ENCODE data around the gene FRAT1. TPM values are rescaled to one million over a fixed set of nuclear protein-coding genes. Genes with fewer than 3 reads are reported as not detected.

Gene FRAT1
- total RNA-seq, 1 experiment from 2014 or later, result 1.7 TPM

GRCh38 chr10:97355571-97355975 lies 36.5 kb downstream of the FRAT1 start:
- no peak for DNase-seq (ENCODE audit: low read depth, low spot score)
- Histone ChIP-seq H4K20me1 (ENCODE audit: insufficient read depth) (no peaks in the 10 kb centered on the region), H3K27me3 (ENCODE audit: insufficient read depth, low read length) (no peaks in the 10 kb centered on the region), H3K27ac (ENCODE audit: low read depth, low read length) (no peak overlapping the region), H3K9me2 (ENCODE audit: insufficient read depth) (no peaks in the 10 kb centered on the region), H3K9me3 (ENCODE audit: control insufficient read depth in 1 of 2, insufficient read depth in 1 of 2, low read depth in 1 of 2, low read length in 2 of 2) (no peaks in the 10 kb centered on the region), H3K4me3 (replicated peaks in 1 of 2; ENCODE audit: low read depth in 1 of 2, low read length in 2 of 2) (no peak overlapping the region), H3K9ac (ENCODE audit: low read length) (no peak overlapping the region), H3K4me2 (ENCODE audit: low read length) (no peak overlapping the region), H3K79me2 (ENCODE audit: insufficient read depth, low read length) (no peaks in the 10 kb centered on the region), H3K36me3 (ENCODE audit: control insufficient read depth in 1 of 2, insufficient read depth in 2 of 2, low read length in 2 of 2) (peaks cover 21 to 38% of the 10 kb centered on the region in 2 experiments; a peak in 3 of 4 replicates), H2AFZ (ENCODE audit: low read depth, low read length, poor library complexity, severe bottlenecking) (no peak overlapping the region), H3K4me1 (ENCODE audit: control insufficient read depth in 1 of 2, insufficient read depth in 2 of 2, low read length in 2 of 2) (no peaks in the 10 kb centered on the region)
- TF ChIP-seq RAD21 (IDR thresholded peaks at IDR 0.05; ENCODE audit: low read depth) (peak; percentile 63; the same call in 1 of the 2 replicates), CTCF (IDR thresholded peaks at IDR 0.05 in 2 of 3, conservative IDR thresholded peaks at IDR 0.05 in 1 of 3; ENCODE audit: borderline replicate concordance in 1 of 3, insufficient read depth in 1 of 3, low read depth in 2 of 3, low read length in 2 of 3) (peak; percentile 25 to 36 (median 31); a peak in 5 of 6 replicates), SRF (IDR thresholded peaks at IDR 0.05; ENCODE audit: low read depth) (peak; percentile 78), ZBTB33 (IDR thresholded peaks at IDR 0.05; ENCODE audit: extremely low read depth, insufficient replicate concordance, low read length) (no peak), FOSL1 (IDR thresholded peaks at IDR 0.05; ENCODE audit: low read depth) (no peak)
- BruUV-seq (replicated peaks), result no TSS peak
- CTCF ChIA-PET, result interaction anchor here (1.4 kb wide), 2 partner anchors 77 to 145 kb away, joined by 4 to 7 read pairs; no protein-coding TSS in a partner anchor
- intact Hi-C loops (cut with micrococcal nuclease), result loop anchor here (2.0 to 5.0 kb wide), 2 partner anchors 77 to 283 kb away; no protein-coding TSS in a partner anchor
- POLR2A ChIA-PET, result no interaction called here
- peak; percentile 51 for ATAC-seq
- RAD21 ChIA-PET (ENCODE audit: low non-redundant PET in 1 of 2, low total read pairs in 2 of 2, uncharacterized antibody in 2 of 2, unreplicated experiment in 2 of 2), result no interaction called here

Data from HCT116 (cell line).